GM19035 (cell line): ENCODE measurements around the gene CAMKMT.

Experiments used
- ATAC-seq: cut with Tn5 transposase; IDR thresholded peaks from one replicate; pipeline ENCODE4 v1.9.1; 2021; ENCODE audit not compliant: unreplicated experiment

CAMKMT gene

DNA sequence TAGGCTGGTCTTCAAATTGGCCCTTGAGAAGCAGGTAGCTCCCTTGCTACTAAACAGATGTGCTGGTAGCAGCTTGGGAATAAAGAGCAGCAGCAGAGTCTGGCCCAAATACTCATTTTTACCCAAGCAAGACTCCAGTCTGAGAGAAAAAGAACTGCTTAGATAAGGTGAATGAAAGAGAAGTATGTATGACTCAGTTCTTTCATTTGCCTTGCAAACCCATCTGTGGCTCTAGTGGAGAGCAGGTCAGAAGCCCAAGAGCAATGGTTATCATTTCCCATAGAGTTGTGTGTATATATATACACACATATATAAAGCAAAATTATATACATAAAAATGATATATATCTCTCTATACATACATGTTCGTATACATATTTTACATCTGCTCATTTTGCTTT lies 80.3 kb downstream of the CAMKMT start:
- ATAC-seq = no peak

DNA sequence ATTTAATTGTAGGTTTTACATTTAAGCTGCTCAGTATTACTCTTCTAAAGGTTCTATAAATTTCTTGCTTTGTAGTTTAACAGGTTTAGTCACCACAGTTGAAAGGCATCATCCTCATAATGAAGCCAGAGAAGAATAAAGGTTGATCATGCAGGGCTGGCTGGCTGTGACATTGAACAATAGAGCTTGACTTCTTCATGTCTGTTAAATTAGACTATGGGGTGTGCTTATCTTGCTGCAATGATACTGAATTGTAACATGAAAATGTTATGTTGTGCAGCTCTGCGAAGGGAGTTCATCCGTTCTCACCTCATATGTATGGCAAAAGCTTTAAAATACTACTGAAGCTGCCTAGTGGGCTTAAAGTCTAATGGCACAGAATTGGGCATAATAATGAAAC lies 81.8 kb downstream of the CAMKMT start:
- ATAC-seq = no peak

DNA sequence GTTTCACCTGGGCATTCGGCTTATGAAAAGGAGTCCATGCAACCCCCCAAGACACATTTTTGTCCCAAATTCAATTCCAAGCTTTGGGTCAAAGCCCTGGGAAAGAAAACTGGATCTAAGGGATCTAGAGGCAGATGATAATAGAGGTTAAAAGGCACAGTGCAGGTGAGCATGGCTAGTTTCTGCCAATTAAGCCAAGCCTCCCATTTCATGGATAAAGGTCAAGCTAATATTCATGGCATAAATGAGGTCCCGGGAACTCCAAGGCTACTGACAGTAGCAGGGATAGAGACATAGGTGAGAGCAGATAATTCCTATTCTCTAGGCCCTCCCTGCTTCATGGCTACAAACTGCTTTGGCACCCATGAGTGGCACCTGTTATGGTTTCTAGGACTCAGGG lies 83.1 kb downstream of the CAMKMT start:
- ATAC-seq = no peak

- ATAC-seq = no peak
Observed at GRCh38 chr2:44448860-44449527, 87.2 kb downstream of the CAMKMT start.

DNA sequence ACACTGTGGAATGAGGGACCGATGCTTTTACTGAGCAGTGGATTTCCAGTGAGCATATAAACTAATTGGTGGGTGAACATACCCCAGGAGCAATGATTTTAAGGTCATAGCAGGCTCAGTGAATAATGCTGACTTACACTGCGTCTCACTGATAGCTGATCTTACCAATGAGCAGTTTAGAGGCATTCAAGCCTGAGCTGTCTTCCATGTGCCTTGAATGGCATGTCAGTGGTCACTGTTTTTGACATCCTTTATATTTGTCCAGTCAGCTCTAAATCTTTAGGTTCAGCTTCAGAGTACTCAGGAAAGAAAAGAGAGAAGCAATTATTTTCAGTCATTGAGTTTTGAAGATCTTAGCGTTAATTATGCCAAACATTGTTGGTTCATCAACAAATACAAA lies 88.3 kb downstream of the CAMKMT start:
- ATAC-seq = no peak

DNA sequence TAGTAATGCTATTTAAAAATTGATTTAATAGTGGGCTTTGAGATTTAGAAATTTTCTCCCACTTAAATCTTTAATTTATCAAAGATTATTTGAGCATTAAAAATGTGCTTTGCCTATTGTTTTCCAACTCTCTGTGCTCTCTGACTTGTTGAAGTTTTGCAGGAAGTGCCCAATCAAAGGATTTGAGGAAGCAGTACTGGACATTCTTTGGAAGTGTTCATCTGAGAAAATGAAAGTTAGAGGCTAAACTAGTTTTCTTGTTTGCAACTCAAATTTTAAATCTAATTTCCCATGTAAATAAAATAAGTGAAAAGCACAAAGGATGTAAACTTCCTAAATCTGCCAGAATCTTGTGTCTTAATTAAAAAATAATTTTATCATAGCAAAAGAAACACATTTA lies 89.1 kb downstream of the CAMKMT start:
- no peak for ATAC-seq

- ATAC-seq = no peak
Observed at GRCh38 chr2:44452069-44452583, 90.4 kb downstream of the CAMKMT start.

GRCh38 chr2:44453259-44453658 lies 91.5 kb downstream of the CAMKMT start:
- no peak for ATAC-seq

- no peak for ATAC-seq
Observed at GRCh38 chr2:44455877-44456276, 94.1 kb downstream of the CAMKMT start.

GRCh38 chr2:44456946-44457345 lies 95.2 kb downstream of the CAMKMT start:
- ATAC-seq = no peak

DNA sequence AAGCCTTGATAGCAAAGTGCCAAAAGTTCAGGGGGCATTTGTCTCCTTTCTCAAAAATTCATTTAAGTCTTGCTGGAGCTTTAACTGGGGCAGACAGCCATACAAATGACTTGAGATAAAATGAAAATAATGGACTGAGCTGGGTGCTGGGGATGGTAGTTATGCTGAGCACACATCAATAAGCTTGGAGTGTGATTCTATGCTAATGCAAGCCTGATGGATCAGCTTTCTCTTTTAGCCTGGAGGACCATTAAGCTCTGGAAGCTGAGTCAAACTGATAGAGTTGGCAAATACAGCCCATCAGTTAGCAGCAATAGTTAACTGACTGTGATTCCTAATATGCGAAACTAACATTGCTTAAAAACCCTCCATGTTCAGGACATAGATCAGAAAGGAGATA lies 98.0 kb downstream of the CAMKMT start:
- ATAC-seq = no peak

DNA sequence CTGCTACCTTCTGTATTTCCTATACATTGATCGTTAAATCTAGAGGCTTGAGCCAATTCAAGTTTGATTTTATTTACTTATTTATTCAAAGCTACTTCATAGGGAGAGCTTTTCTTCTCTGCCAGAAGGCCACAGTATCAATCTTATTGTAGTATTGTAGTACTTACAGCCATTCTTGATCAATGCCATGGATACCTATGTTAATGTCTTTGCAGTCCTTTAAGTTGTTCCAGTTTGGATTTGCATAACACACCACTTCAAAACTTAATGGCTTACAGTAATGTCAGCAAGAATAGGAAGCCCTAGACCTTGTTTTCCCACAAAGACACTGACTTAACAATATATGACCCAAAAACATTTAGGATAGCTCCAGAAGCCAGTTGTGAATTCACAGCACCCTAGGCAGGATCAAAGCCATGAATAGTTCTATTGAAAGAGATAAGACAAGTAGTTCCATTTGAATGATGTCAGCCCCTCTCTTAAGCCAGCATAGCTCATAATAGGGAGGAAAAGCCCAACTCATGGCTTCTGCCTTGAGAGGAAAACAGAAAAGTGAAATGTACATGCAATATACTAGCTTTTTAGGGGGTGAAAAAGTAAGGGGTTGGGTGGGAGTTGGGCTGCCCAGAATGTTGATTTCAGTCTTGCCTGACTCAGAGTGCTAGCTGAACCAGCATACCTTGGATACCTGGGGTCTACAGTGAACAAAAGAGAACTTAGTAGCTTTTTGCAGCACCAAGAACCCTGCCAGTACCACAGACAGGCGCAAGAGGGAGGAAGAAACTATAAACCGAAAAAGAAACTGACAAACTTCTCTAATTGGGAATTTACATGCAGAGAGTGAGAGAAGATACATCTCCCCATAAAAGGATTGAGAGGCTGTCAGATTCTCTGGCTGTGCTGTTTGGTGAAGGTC lies 101.4 kb downstream of the CAMKMT start:
- ATAC-seq = no peak

- no peak for ATAC-seq
Observed at GRCh38 chr2:44464437-44464836, 102.7 kb downstream of the CAMKMT start.

DNA sequence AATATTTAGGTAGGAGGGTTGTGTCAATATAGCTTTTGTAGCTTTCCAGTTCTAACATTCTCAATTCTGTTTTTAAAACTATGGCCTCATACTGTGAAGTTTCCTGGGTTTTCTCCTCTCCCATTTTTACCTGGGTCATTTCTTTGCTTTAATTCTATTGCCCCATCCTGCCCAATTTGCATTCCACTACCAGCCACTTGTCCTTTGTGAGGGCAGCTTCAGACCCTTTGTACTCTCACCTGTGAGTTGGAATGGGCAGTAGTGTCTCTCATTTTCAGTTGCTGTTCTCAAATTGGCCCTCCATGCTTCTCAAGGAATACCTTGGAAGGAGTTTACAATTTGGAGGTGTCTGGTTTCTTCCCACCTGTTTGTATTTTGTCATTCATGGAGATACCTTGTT lies 108.4 kb downstream of the CAMKMT start:
- ATAC-seq = no peak

- ATAC-seq = no peak
Observed at GRCh38 chr2:44477657-44478414, 116.1 kb downstream of the CAMKMT start.

- peak; percentile 97 for ATAC-seq
Observed at GRCh38 chr2:44479127-44479887, 117.6 kb downstream of the CAMKMT start.

- ATAC-seq = no peak
Observed at GRCh38 chr2:44480068-44480467, 118.3 kb downstream of the CAMKMT start.

DNA sequence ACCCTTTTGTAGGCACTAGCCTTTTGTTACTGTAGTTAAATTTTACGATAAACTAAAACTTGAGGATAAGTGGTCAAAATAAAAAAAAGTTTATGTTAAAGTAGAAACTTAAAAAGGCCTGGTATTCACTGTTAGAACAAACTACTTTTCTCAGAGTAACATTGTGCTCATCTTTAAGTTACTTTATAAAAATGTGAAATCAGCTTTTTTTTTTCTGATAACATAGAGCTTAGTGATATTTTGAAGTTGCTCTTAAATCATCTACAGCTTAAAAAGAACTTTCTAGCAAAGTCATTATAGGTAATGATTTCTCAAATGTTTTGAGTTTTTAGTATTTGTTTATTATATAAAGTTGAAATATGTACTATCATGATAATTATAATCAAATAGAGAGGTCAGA lies 125.3 kb downstream of the CAMKMT start:
- ATAC-seq = no peak

GRCh38 chr2:44490726-44491125 lies 129.0 kb downstream of the CAMKMT start:
- no peak for ATAC-seq

- no peak for ATAC-seq
Observed at GRCh38 chr2:44494006-44494405, 132.3 kb downstream of the CAMKMT start.

- no peak for ATAC-seq
Observed at GRCh38 chr2:44495035-44495434, 133.3 kb downstream of the CAMKMT start.
